NT2/D1 (cell line): ENCODE measurements around the gene GFOD2.

Source experiments
- DNase-seq: peaks from one replicate; pipeline ENCODE4 v3.0.0-alpha.2; 2011; ENCODE audit warnings: low read depth, low spot score
- H3K27me3 ChIP-seq: 2 replicates; pipeline ENCODE4 v1.6.0; 2011; ENCODE audit warnings: mild to moderate bottlenecking; ENCODE audit not compliant: insufficient read length, insufficient read depth
- H3K36me3 ChIP-seq: 2 replicates; pipeline ENCODE4 v1.6.1; 2011; ENCODE audit warnings: mild to moderate bottlenecking, low read length, mixed read lengths; ENCODE audit not compliant: insufficient read depth, insufficient read length
- H3K4me1 ChIP-seq: 2 replicates; pipeline ENCODE4 v1.5.1; 2011; ENCODE audit not compliant: insufficient read depth, insufficient read length
- H3K4me3 ChIP-seq: 2 replicates; pipeline ENCODE4 v1.5.1; 2011; ENCODE audit warnings: low read depth; ENCODE audit not compliant: insufficient read length
- H3K9ac ChIP-seq: 2 replicates; pipeline ENCODE4 v1.6.0; 2011; ENCODE audit warnings: low read depth; ENCODE audit not compliant: insufficient read length
- H3K9me3 ChIP-seq: 2 replicates; pipeline ENCODE4 v1.5.1; 2011; ENCODE audit warnings: mild to moderate bottlenecking, low read length; ENCODE audit not compliant: insufficient read depth
- SUZ12 ChIP-seq: IDR thresholded peaks from 2 replicates; pipeline ENCODE4 v1.6.1; 2011; ENCODE audit not compliant: insufficient read length, insufficient read depth; ENCODE audit errors: extremely low read depth
- YY1 ChIP-seq: IDR thresholded peaks from 2 replicates; pipeline ENCODE4 v1.6.1; 2011; ENCODE audit not compliant: insufficient read length, insufficient read depth
- ZNF274 ChIP-seq: IDR thresholded peaks from 2 replicates; pipeline ENCODE4 v1.6.1; 2011; ENCODE audit warnings: mild to moderate bottlenecking, low read depth, low read length

GFOD2 gene

DNA sequence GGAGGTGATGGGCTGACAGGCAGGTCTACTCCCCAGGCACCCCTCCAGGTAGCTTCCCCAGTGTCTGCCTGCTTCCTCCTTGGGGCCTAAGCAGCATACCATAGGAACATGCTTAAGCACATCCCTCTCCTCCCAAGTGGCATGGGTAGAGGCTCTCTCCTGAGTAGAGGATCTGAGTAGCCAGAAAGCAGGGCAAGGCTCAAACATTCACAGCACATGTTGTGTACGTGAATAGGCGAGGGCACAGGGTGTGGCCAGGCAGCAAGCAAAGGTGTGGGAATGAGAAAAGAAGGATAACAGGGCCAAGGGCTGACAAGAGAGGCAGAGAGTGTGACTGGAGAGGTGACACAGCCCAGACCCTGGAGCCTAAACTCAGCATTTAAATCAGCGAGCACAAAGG lies 29.7 kb upstream of the GFOD2 start:
- Histone ChIP-seq H3K4me1 (peaks cover 19% of the 10 kb centered on the region), H3K27me3 (no peaks in the 10 kb centered on the region), H3K36me3 (peaks cover 11% of the 10 kb centered on the region), H3K9me3 (no peaks in the 10 kb centered on the region), H3K9ac (no peak overlapping the region), H3K4me3 (no peak overlapping the region)
- TF ChIP-seq SUZ12 (no peak), ZNF274 (no peak), YY1 (no peak)
- DNase-seq: no peak

DNA sequence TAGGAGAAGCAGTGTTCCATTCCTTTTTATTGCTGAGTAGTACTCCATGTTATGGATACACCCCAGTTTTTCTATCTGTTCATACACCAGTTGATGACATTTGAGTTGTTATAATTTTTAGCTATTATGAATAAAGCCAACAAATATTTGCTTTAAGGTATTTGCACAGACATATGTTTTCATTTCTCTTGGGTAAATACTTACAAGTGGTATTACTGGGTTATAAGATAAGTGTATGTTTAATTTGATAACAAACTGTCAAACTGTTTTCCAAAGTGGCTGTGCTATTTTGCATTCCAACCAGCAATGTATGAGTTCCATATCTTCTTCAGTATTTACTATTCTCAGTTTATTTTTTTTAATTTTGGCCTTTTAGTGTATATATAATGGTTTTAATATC lies 27.7 kb upstream of the GFOD2 start:
- peaks cover 29% of the 10 kb centered on the region for H3K36me3 ChIP-seq
- H3K27me3 ChIP-seq: no peaks in the 10 kb centered on the region
- H3K9ac ChIP-seq: no peak overlapping the region
- no peak overlapping the region for H3K4me3 ChIP-seq
- H3K4me1 ChIP-seq: peaks cover 17% of the 10 kb centered on the region
- TF ChIP-seq ZNF274 (no peak), SUZ12 (no peak), YY1 (no peak)
- no peaks in the 10 kb centered on the region for H3K9me3 ChIP-seq
- no peak for DNase-seq

- no peak for DNase-seq
- no peaks in the 10 kb centered on the region for H3K9me3 ChIP-seq
- no peak overlapping the region for H3K9ac ChIP-seq
- no peaks in the 10 kb centered on the region for H3K4me1 ChIP-seq
- H3K36me3 ChIP-seq: peaks cover 58% of the 10 kb centered on the region
- H3K27me3 ChIP-seq: no peaks in the 10 kb centered on the region
- H3K4me3 ChIP-seq: no peak overlapping the region
- TF ChIP-seq ZNF274: no peak
- TF ChIP-seq YY1: no peak
- TF ChIP-seq SUZ12: no peak
These were observed 22.0 kb upstream of the GFOD2 start for GRCh38 chr16:67741118-67741517.

GRCh38 chr16:67740391-67740790 lies 21.3 kb upstream of the GFOD2 start:
- DNase-seq: no peak
- H3K27me3 ChIP-seq: no peaks in the 10 kb centered on the region
- H3K9ac ChIP-seq: no peak overlapping the region
- H3K9me3 ChIP-seq: no peaks in the 10 kb centered on the region
- peaks cover 58% of the 10 kb centered on the region for H3K36me3 ChIP-seq
- H3K4me3 ChIP-seq: no peak overlapping the region
- TF ChIP-seq ZNF274 (no peak), SUZ12 (no peak), YY1 (no peak)
- no peaks in the 10 kb centered on the region for H3K4me1 ChIP-seq

- no peak for DNase-seq
- H3K4me3 ChIP-seq: no peak overlapping the region
- TF ChIP-seq SUZ12 (no peak), YY1 (no peak), ZNF274 (no peak)
- H3K9ac ChIP-seq: no peak overlapping the region
- H3K36me3 ChIP-seq: peaks cover 51% of the 10 kb centered on the region
- no peaks in the 10 kb centered on the region for H3K4me1 ChIP-seq
- H3K27me3 ChIP-seq: no peaks in the 10 kb centered on the region
- no peaks in the 10 kb centered on the region for H3K9me3 ChIP-seq
These were observed 17.7 kb upstream of the GFOD2 start for GRCh38 chr16:67736858-67737257.

- H3K36me3 ChIP-seq: peaks cover 55% of the 10 kb centered on the region
- no peak overlapping the region for H3K4me3 ChIP-seq
- DNase-seq: no peak
- no peaks in the 10 kb centered on the region for H3K4me1 ChIP-seq
- no peaks in the 10 kb centered on the region for H3K27me3 ChIP-seq
- no peak for TF ChIP-seq ZNF274
- TF ChIP-seq YY1: no peak
- no peak for TF ChIP-seq SUZ12
- H3K9me3 ChIP-seq: no peaks in the 10 kb centered on the region
- H3K9ac ChIP-seq: no peak overlapping the region
These were observed 15.7 kb upstream of the GFOD2 start for GRCh38 chr16:67734731-67735201.

DNA sequence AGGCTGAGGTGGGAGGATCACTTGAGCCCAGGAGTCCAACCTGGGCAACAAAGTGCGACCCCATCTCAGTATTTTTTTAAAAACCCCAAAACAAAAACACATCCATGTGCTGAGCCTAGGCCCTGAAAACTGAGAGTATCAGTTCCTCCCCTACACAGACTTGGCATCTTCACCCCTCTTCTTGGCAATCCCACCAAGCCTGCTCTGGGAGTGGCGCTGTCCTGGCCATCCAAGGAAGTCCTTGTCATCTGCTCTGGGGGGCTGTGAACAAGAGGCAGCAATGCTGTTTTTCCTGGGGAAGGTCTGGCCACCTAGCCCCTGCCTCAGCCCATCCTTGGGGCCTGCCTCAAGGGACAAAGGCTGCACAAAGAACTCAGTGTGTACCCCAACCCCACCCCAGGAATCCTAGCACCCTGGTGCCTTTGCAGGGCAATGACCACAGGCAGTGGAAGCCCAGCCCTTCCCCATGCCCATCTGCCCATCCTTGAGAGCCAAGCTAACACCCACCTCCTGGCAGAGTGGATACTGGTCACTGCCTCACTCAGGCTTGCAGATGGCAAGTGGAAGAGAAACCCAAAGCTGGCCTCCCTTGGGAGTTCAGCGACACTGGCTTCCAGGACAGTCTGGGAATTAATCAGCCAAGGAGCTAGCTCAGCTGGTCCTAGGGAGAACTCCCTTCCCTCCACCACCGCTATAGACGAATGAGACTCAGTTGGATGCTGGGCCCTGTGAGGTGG lies 14.8 kb upstream of the GFOD2 start:
- Histone ChIP-seq H3K4me3 (no peak overlapping the region), H3K9ac (no peak overlapping the region), H3K36me3 (peaks cover 57% of the 10 kb centered on the region), H3K4me1 (no peaks in the 10 kb centered on the region), H3K27me3 (no peaks in the 10 kb centered on the region), H3K9me3 (no peaks in the 10 kb centered on the region)
- DNase-seq: no peak
- TF ChIP-seq YY1: no peak

DNA sequence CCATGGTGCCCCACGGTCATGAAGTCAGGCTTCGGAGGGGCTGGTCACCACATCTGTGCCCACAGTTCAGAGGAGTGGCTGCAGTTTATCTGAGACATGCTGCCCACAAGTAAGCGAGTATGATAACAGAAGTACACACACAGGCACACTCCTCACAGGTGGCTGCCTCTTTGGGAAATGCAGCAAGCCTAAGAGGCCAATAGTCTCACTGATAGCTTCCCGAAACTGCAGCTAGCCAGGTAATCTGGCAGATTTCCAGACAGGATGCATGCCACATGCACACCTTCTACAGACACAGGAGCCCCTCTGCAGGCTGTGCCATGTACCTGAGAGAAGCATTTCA lies 12.6 kb upstream of the GFOD2 start:
- no peak overlapping the region for H3K4me3 ChIP-seq
- TF ChIP-seq ZNF274 (no peak), SUZ12 (no peak), YY1 (no peak)
- no peaks in the 10 kb centered on the region for H3K27me3 ChIP-seq
- DNase-seq: no peak
- no peaks in the 10 kb centered on the region for H3K4me1 ChIP-seq
- peaks cover 69% of the 10 kb centered on the region for H3K36me3 ChIP-seq
- no peak overlapping the region for H3K9ac ChIP-seq
- H3K9me3 ChIP-seq: no peaks in the 10 kb centered on the region
